Tibial nerve (tissue), 4 donors: ENCODE results near the gene LRRC4C.

Experiments
- CTCF ChIP-seq, 5 experiments: fragments of 200-600 bp in 3 of 5; fragments of 450-650 bp in 2 of 5; sonication (generic) in 3 of 5; IDR thresholded peaks; one replicate each; pipeline ENCODE4 v1.5.1; 2016 to 2019; ENCODE audit warnings: antibody characterized with exemption in 5 of 5, mild to moderate bottlenecking in 3 of 5, moderate library complexity in 2 of 5
- EP300 ChIP-seq, 2 donors: sonication (generic); formaldehyde crosslinking; IDR thresholded peaks; one replicate each; pipeline ENCODE4 v1.6.1; 2017; ENCODE audit warnings: antibody characterized with exemption in 2 of 2, mild to moderate bottlenecking in 1 of 2
- POLR2A ChIP-seq, 2 donors: fragments of 450-650 bp; IDR thresholded peaks; one replicate each; pipeline ENCODE4 v1.6.1; 2017; ENCODE audit warnings: antibody characterized with exemption in 2 of 2, mild to moderate bottlenecking in 2 of 2, moderate library complexity in 2 of 2

- TF ChIP-seq POLR2A (IDR thresholded peaks at IDR 0.05): no peak
- TF ChIP-seq CTCF (IDR thresholded peaks at IDR 0.05): no peak
- no peak for TF ChIP-seq EP300 (IDR thresholded peaks at IDR 0.05)
These were observed 1041.8 kb downstream of the LRRC4C start for GRCh38 chr11:40417627-40418026.
